Ectodermal cell (in vitro differentiated cells): ENCODE results near the gene LHX6.

Experiments
- H3K27ac ChIP-seq: 2 replicates; pipeline ENCODE4 v1.7.0; 2013; ENCODE audit warnings: mild to moderate bottlenecking, low read depth, low read length; ENCODE audit not compliant: insufficient read depth, poor library complexity, severe bottlenecking
- H3K27me3 ChIP-seq: 2 replicates; pipeline ENCODE4 v1.7.0; 2013; ENCODE audit warnings: mild to moderate bottlenecking, low read length; ENCODE audit not compliant: insufficient read depth, control insufficient read depth, poor library complexity, severe bottlenecking
- H3K36me3 ChIP-seq: one replicate; pipeline ENCODE4 v1.7.0; 2013; ENCODE audit warnings: low read length; ENCODE audit not compliant: control insufficient read depth, insufficient read depth
- H3K4me1 ChIP-seq: one replicate; pipeline ENCODE4 v1.7.0; 2013; ENCODE audit warnings: low read length; ENCODE audit not compliant: control insufficient read depth, insufficient read depth
- H3K4me3 ChIP-seq: 2 replicates; pipeline ENCODE4 v1.7.0; 2013; ENCODE audit warnings: low read depth, low read length, control low read depth; ENCODE audit not compliant: insufficient read depth
- H3K9me3 ChIP-seq: 2 replicates; pipeline ENCODE4 v1.7.0; 2013; ENCODE audit warnings: mild to moderate bottlenecking, low read length, moderate library complexity; ENCODE audit not compliant: control insufficient read depth
- WGBS, 2 experiments: methylation state at CpG; one replicate each; pipeline ENCODE4 v1.1.7; 2013; ENCODE audit warnings: missing lambda C conversion rate in 2 of 2; 5-methylcytosine and 5-hydroxymethylcytosine counted together

LHX6 gene

DNA sequence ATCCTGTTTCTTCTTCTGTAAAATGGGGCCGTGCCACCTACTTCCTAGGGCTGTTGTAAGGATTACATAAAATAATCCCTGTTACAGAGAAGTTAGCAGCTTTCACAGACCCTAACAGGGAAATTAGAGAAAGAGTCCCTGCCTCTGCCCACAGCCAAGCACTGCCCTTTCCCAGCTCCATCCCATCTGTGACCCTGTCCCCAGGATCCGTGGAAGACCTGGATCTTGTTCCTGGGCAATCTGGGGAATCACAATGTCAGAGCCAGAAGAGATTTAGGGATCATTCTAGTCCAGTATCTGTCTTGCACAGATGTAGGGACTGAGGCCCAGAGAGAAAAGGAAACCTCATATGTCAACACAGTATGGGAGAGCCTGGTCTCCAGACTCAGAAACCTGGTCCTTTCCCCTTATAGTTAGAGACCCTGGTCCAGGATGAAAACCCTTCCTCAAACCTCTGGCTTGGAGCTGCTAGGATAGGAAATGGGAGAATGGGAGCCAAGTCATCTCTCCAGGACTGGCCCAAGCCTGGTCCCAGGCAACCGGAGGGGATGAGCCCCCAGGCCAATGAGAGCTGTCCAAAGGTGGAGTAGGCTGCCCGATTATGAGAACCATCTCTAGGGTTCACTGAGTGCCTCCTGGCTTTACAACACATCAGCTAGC is 12.5 kb downstream of the LHX6 start:
- Histone ChIP-seq H3K27ac (no peak overlapping the region), H3K36me3 (no peaks in the 10 kb centered on the region), H3K27me3 (peaks cover 100% of the 10 kb centered on the region), H3K4me3 (no peak overlapping the region), H3K9me3 (no peaks in the 10 kb centered on the region), H3K4me1 (peaks cover 24% of the 10 kb centered on the region)
- 62 to 65% methylated on average over 4 of the region's 4 CpGs for WGBS, 2 experiments

- WGBS, 2 experiments = 90 to 94% methylated on average over 1 of the region's 1 CpG
- Histone ChIP-seq H3K4me1 (peaks cover 18% of the 10 kb centered on the region), H3K9me3 (no peaks in the 10 kb centered on the region), H3K27ac (no peak overlapping the region), H3K27me3 (peaks cover 100% of the 10 kb centered on the region), H3K4me3 (no peak overlapping the region), H3K36me3 (no peaks in the 10 kb centered on the region)
Measured at GRCh38 chr9:122215663-122216062, 13.1 kb downstream of the LHX6 start.

DNA sequence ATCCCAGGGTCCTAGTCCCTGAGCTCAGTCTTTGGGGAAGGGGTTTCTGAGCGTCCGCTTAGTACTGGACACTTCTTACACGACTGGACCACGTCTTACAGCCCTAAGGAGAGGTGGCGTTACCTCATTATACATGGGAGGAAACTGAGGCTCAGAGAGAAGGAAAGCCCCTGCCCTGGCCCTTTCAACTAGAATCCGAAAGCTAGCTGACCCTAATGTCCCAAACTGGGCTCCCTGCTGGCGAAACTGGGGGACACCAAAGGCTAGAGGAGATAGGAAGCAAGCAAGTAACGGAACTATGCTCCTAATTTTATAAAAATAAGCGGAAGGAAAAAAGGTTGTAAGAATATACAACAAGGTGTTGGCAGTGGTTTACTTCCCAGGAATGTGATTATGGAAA is 14.2 kb downstream of the LHX6 start:
- H3K27me3 ChIP-seq = peaks cover 94% of the 10 kb centered on the region
- H3K4me3 ChIP-seq = no peak overlapping the region

GRCh38 chr9:122213589-122214413 is 15.0 kb downstream of the LHX6 start:
- H3K4me3 ChIP-seq = peak overlapping the region; percentile 26
- peaks cover 87% of the 10 kb centered on the region for H3K27me3 ChIP-seq
- H3K4me1 ChIP-seq = peaks cover 1% of the 10 kb centered on the region
- no peaks in the 10 kb centered on the region for H3K36me3 ChIP-seq
- H3K27ac ChIP-seq = no peak overlapping the region
- 2% methylated on average over 93 of the region's 93 CpGs for WGBS, 2 experiments
- H3K9me3 ChIP-seq = no peaks in the 10 kb centered on the region

More for the DNA sequence above, 14.2 kb downstream of the LHX6 start:
- WGBS, 2 experiments = 35 to 41% methylated on average over 9 of the region's 9 CpGs
- Histone ChIP-seq H3K4me1 (peaks cover 8% of the 10 kb centered on the region), H3K27ac (no peak overlapping the region), H3K9me3 (no peaks in the 10 kb centered on the region), H3K36me3 (no peaks in the 10 kb centered on the region)

- 48 to 53% methylated on average over 20 of the region's 20 CpGs for WGBS, 2 experiments
- Histone ChIP-seq H3K36me3 (no peaks in the 10 kb centered on the region), H3K9me3 (no peaks in the 10 kb centered on the region), H3K4me3 (peak overlapping the region; percentile 26), H3K4me1 (no peaks in the 10 kb centered on the region), H3K27ac (no peak overlapping the region), H3K27me3 (peaks cover 80% of the 10 kb centered on the region)
Measured at GRCh38 chr9:122213102-122213588, 15.6 kb downstream of the LHX6 start.

DNA sequence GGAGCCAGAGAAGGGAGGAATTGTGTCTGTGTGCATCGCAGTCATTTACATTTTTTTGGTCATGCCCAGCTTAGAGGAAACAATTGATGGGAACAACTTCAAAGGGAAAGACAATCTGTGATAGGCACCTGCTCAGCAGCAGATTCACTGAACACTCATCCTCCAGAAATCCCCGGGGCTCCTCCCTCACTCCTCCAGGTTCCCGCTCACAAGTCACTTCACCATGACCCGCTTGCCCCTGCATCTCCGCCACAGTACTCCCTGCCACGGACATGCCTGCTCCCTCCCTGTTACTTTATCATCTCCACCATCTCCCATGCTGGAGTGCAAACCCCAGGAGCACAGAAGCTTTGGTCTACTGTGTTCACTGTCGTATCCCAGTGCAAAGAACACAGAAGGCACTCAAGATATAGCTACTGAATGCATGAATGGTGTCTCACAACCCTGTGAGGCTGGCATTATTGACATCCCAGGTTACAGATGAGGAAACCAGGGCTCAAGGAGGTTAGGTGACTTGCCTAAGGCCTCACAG is 16.2 kb downstream of the LHX6 start:
- Histone ChIP-seq H3K36me3 (no peaks in the 10 kb centered on the region), H3K4me1 (no peaks in the 10 kb centered on the region), H3K27ac (no peak overlapping the region), H3K27me3 (peaks cover 76% of the 10 kb centered on the region), H3K9me3 (no peaks in the 10 kb centered on the region), H3K4me3 (no peak overlapping the region)
- 77 to 78% methylated on average over 7 of the region's 7 CpGs for WGBS, 2 experiments

GRCh38 chr9:122209451-122209850 is 19.3 kb downstream of the LHX6 start:
- H3K4me3 ChIP-seq = no peak overlapping the region
- H3K27ac ChIP-seq = no peak overlapping the region
- no peaks in the 10 kb centered on the region for H3K9me3 ChIP-seq
- no peaks in the 10 kb centered on the region for H3K4me1 ChIP-seq
- WGBS, 2 experiments = 93 to 95% methylated on average over 12 of the region's 12 CpGs
- H3K27me3 ChIP-seq = peaks cover 47% of the 10 kb centered on the region
- no peaks in the 10 kb centered on the region for H3K36me3 ChIP-seq

DNA sequence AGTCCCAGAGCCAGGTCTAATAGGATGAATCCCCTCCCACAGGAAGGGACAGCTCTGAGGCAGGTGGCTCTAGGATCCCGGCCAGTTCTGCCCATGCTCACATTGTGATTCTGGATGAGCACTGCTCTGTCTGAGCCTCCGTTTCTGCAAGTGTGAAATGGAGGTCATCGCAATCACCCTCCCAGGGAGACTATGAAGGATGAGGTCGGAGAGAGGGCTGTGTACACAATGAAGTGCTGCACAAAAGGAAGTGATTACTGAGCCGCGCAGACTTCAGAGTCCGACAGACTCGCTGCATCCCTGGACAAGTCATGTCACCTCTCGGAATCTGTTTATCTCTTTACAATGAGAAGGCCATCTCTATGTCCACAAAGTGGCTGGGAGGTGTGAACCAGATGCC is 21.7 kb downstream of the LHX6 start:
- no peak overlapping the region for H3K4me3 ChIP-seq
- H3K27me3 ChIP-seq = peaks cover 24% of the 10 kb centered on the region
- no peak overlapping the region for H3K27ac ChIP-seq
- no peaks in the 10 kb centered on the region for H3K36me3 ChIP-seq
- WGBS, 2 experiments = 91 to 92% methylated on average over 9 of the region's 9 CpGs
- H3K9me3 ChIP-seq = no peaks in the 10 kb centered on the region
- H3K4me1 ChIP-seq = no peaks in the 10 kb centered on the region

- Histone ChIP-seq H3K27me3 (peaks cover 17% of the 10 kb centered on the region), H3K27ac (no peak overlapping the region), H3K4me3 (no peak overlapping the region), H3K9me3 (no peaks in the 10 kb centered on the region), H3K4me1 (no peaks in the 10 kb centered on the region), H3K36me3 (no peaks in the 10 kb centered on the region)
- WGBS, 2 experiments = 91 to 93% methylated on average over 9 of the region's 9 CpGs
Measured at GRCh38 chr9:122206118-122207046, 22.4 kb downstream of the LHX6 start.
